HEK293 (cell line): ENCODE data around the gene HES2.
"Not testable (repeated sequence)": the region's sequence is repeated elsewhere in the genome, so short reads cannot be mapped to it uniquely, and the experiment has no call there.

Source experiments
- CTCF ChIA-PET: fragments of 350-600 bp; formaldehyde crosslinking; extraction: SDS; loops from one replicate; lab custom pipeline; 2021; ENCODE audit warnings: antibody characterized with exemption; lab: Yijun Ruan, JAX
- POLR2A ChIA-PET: fragments of 300-600 bp; formaldehyde crosslinking; extraction: SDS; loops from one replicate; lab custom pipeline; 2020; ENCODE audit warnings: antibody characterized with exemption, inconsistent platforms; lab: Yijun Ruan, JAX
- H3K27ac ChIP-seq: fragments of 200-500 bp; sonication (Bioruptor generic); 2 replicates; pipeline ENCODE4 v1.5.1; 2014; ENCODE audit warnings: low read depth, low read length, control low read depth, inconsistent platforms; ENCODE audit errors: extremely low read depth
- H3K36me3 ChIP-seq, 2 experiments: fragments of 200-500 bp in 1 of 2; sonication (Bioruptor generic) in 1 of 2; 1 replicate in 1 of 2; 2 replicates in 1 of 2; pipeline ENCODE4 v1.5.1; 2014 to 2017; ENCODE audit warnings: inconsistent platforms in 2 of 2, low read length in 2 of 2; ENCODE audit not compliant: control insufficient read depth in 2 of 2, insufficient read depth in 1 of 2
- H3K4me1 ChIP-seq: fragments of 200-500 bp; sonication (Bioruptor generic); 2 replicates; pipeline ENCODE4 v1.5.1; 2014; ENCODE audit warnings: mild to moderate bottlenecking, low read length, inconsistent platforms; ENCODE audit not compliant: control insufficient read depth, insufficient read depth
- H3K4me3 ChIP-seq: 2 replicates; pipeline ENCODE4 v1.5.1; 2011; ENCODE audit warnings: low read depth, mild to moderate bottlenecking, control low read depth, low read length, moderate library complexity
- H3K9me3 ChIP-seq: fragments of 200-500 bp; sonication (Bioruptor generic); 2 replicates; pipeline ENCODE4 v1.5.1; 2014; ENCODE audit warnings: low read depth, low read length, inconsistent platforms; ENCODE audit not compliant: control insufficient read depth, insufficient read depth
- ZBTB8A ChIP-seq: fragments of 450-650 bp; formaldehyde crosslinking; IDR thresholded peaks from 2 replicates; pipeline ENCODE4 v1.5.1; 2016; ENCODE audit warnings: missing biosample characterization, missing genetic modification characterization
- ZIC2 ChIP-seq: fragments of 450-650 bp; formaldehyde crosslinking; IDR thresholded peaks from 2 replicates; pipeline ENCODE4 v1.5.1; 2016; ENCODE audit warnings: missing biosample characterization, missing genetic modification characterization
- ZNF140 ChIP-seq: fragments of 450-650 bp; formaldehyde crosslinking; IDR thresholded peaks from 2 replicates; pipeline ENCODE4 v1.5.1; 2016; ENCODE audit warnings: missing biosample characterization, missing genetic modification characterization
- ZNF266 ChIP-seq: fragments of 450-650 bp; formaldehyde crosslinking; IDR thresholded peaks from 2 replicates; pipeline ENCODE4 v1.5.1; 2016; ENCODE audit warnings: missing biosample characterization, missing genetic modification characterization, low read depth
- ZNF292 ChIP-seq: fragments of 450-650 bp; formaldehyde crosslinking; IDR thresholded peaks from 2 replicates; pipeline ENCODE4 v1.5.1; 2016; ENCODE audit warnings: low read depth, missing biosample characterization, missing genetic modification characterization, borderline replicate concordance
- ZNF341 ChIP-seq: fragments of 450-650 bp; formaldehyde crosslinking; IDR thresholded peaks from 2 replicates; pipeline ENCODE4; 2016; ENCODE audit warnings: low read depth, missing biosample characterization, missing genetic modification characterization
- ZNF394 ChIP-seq: fragments of 450-650 bp; formaldehyde crosslinking; IDR thresholded peaks from 2 replicates; pipeline ENCODE4 v1.5.1; 2016; ENCODE audit warnings: missing biosample characterization, missing genetic modification characterization, mild to moderate bottlenecking, moderate library complexity, borderline replicate concordance
- ZNF426 ChIP-seq: fragments of 450-650 bp; formaldehyde crosslinking; IDR thresholded peaks from 2 replicates; pipeline ENCODE4 v1.5.1; 2017; ENCODE audit warnings: missing biosample characterization, missing genetic modification characterization, mild to moderate bottlenecking, inconsistent platforms, moderate library complexity
- ZNF514 ChIP-seq: fragments of 450-650 bp; formaldehyde crosslinking; IDR thresholded peaks from 2 replicates; pipeline ENCODE4 v1.5.1; 2016; ENCODE audit warnings: missing biosample characterization, missing genetic modification characterization
- ZNF558 ChIP-seq: fragments of 450-650 bp; formaldehyde crosslinking; IDR thresholded peaks from 2 replicates; pipeline ENCODE4 v1.5.1; 2016; ENCODE audit warnings: missing biosample characterization, missing genetic modification characterization
- ZNF560 ChIP-seq: fragments of 450-650 bp; formaldehyde crosslinking; IDR thresholded peaks from 2 replicates; pipeline ENCODE4 v1.5.1; 2017; ENCODE audit warnings: missing biosample characterization, missing genetic modification characterization, borderline replicate concordance
- ZNF623 ChIP-seq: fragments of 450-650 bp; formaldehyde crosslinking; IDR thresholded peaks from 2 replicates; pipeline ENCODE4 v1.5.1; 2016; ENCODE audit warnings: missing biosample characterization, missing genetic modification characterization
- ZNF664 ChIP-seq: fragments of 450-650 bp; formaldehyde crosslinking; IDR thresholded peaks from 2 replicates; pipeline ENCODE4 v1.5.1; 2016; ENCODE audit warnings: missing biosample characterization, missing genetic modification characterization
- ZNF791 ChIP-seq: fragments of 450-650 bp; formaldehyde crosslinking; IDR thresholded peaks from 2 replicates; pipeline ENCODE4 v1.5.1; 2016; ENCODE audit warnings: missing biosample characterization, missing genetic modification characterization
- TF ChIP-seq, protein P1 (sequence below): fragments of 450-650 bp; formaldehyde crosslinking; IDR thresholded peaks from 2 replicates; pipeline ENCODE4 v1.5.1; 2016; ENCODE audit warnings: missing biosample characterization, missing genetic modification characterization
- TF ChIP-seq, protein P2 (sequence below): fragments of 450-650 bp; formaldehyde crosslinking; conservative IDR thresholded peaks from 2 replicates; pipeline ENCODE4 v1.5.1; 2016; ENCODE audit warnings: low read depth, missing biosample characterization, missing genetic modification characterization
- TF ChIP-seq, protein P3 (sequence below): fragments of 450-650 bp; formaldehyde crosslinking; conservative IDR thresholded peaks from 2 replicates; pipeline ENCODE4 v1.5.1; 2016; ENCODE audit warnings: low read depth, missing biosample characterization, missing genetic modification characterization
- TF ChIP-seq, protein P4 (sequence below): fragments of 450-650 bp; formaldehyde crosslinking; IDR thresholded peaks from 2 replicates; pipeline ENCODE4 v1.5.1; 2016; ENCODE audit warnings: missing biosample characterization, missing genetic modification characterization

The HES2 gene

DNA sequence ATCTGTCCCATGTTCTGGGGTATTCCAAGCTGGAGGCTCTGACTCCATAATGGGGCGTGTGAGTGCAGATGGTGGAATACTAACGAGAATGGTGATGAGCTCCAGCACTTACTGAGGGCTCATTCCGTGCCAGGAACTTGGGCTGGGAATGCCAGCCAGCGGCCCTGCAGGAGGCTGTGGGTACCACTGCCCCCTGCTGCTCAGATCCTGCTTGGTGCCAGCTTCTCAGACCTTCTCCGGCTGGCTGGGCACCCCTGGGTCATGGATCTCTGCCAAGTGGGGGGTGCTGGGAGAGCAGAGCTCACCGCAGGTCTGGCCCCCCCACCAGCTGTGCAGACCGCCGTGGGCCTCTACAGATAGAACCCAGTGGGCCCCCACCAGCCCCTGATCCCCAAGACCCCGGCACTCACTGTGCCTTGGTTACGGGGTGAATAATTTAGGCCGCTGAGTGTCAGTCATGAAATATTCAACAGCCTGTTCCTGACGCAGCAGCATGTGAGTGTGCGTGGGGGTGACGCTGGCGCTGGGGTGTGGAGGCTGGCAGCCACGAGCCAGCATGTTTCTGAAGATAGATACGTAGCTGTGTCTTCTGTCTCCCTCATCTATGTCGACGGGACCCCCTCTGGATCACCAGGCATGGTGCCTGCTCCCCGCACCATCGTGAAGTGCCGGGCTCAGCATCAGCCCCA is 17.4 kb upstream of the HES2 start:
- POLR2A ChIA-PET, H3K36me3 ChIP-seq, H3K4me1 ChIP-seq: not testable (repeated sequence)
- TF ChIP-seq, protein P1, sequence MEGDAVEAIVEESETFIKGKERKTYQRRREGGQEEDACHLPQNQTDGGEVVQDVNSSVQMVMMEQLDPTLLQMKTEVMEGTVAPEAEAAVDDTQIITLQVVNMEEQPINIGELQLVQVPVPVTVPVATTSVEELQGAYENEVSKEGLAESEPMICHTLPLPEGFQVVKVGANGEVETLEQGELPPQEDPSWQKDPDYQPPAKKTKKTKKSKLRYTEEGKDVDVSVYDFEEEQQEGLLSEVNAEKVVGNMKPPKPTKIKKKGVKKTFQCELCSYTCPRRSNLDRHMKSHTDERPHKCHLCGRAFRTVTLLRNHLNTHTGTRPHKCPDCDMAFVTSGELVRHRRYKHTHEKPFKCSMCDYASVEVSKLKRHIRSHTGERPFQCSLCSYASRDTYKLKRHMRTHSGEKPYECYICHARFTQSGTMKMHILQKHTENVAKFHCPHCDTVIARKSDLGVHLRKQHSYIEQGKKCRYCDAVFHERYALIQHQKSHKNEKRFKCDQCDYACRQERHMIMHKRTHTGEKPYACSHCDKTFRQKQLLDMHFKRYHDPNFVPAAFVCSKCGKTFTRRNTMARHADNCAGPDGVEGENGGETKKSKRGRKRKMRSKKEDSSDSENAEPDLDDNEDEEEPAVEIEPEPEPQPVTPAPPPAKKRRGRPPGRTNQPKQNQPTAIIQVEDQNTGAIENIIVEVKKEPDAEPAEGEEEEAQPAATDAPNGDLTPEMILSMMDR (tag by site-specific recombination), result peak; percentile 40; the same call in 1 of the 2 replicates
- 0 out of 2 replicates have a peak, but pooled peaks have one; percentile 23 for TF ChIP-seq ZIC2 (tag by site-specific recombination)
- TF ChIP-seq, all 188 proteins: peak for 2; not testable (repeated sequence) for 186
- not testable (repeated sequence) for H3K27ac ChIP-seq, H3K4me3 ChIP-seq, H3K9me3 ChIP-seq
- CTCF ChIA-PET, result interaction anchor here (0.5 to 8.7 kb wide), 32 partner anchors 9 to 602 kb away, joined by 3 to 117 read pairs (median 6); partner anchors contain the start of genes HES2 and HES3

DNA sequence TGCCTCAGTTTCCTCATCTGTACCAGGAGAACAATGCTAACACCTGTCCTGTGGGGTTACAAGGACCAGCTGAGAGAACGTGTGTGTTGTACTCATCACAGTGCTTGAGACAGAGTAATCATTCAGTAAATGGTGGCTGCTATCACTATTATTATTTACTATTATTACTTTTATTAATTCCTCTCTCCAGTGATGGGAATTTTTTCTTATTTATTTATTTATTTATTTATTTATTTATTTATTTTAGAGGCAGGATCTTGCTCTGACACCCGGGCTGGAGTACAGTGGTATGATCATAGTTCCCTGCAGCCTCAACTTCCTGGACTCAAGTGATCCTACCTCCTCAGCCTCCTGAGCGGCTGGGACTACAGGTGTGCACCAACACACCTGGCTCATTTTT is 16.6 kb upstream of the HES2 start:
- H3K36me3 ChIP-seq, H3K4me3 ChIP-seq, H3K27ac ChIP-seq, H3K4me1 ChIP-seq, POLR2A ChIA-PET, H3K9me3 ChIP-seq: not testable (repeated sequence)
- CTCF ChIA-PET, result interaction anchor here (2.3 to 8.7 kb wide), 4 partner anchors 15 to 189 kb away, joined by 16 to 117 read pairs (median 22); partner anchors contain the start of gene HES2
- TF ChIP-seq ZNF140 (tag by site-specific recombination), result peak; percentile 51; the same call in 1 of the 2 replicates
- peak; percentile 64; the same call in 1 of the 2 replicates for TF ChIP-seq ZNF560 (tag by site-specific recombination)
- TF ChIP-seq ZNF394 (tag by site-specific recombination), result peak; percentile 89; the same call in 1 of the 2 replicates
- peak; percentile 80 for TF ChIP-seq ZNF558
- peak; percentile 72 for TF ChIP-seq ZNF623
- TF ChIP-seq ZNF292 (tag by site-specific recombination), result 0 out of 2 replicates have a peak, but pooled peaks have one; percentile 15
- TF ChIP-seq ZNF791, result 0 out of 2 replicates have a peak, but pooled peaks have one; percentile 34
- peak; percentile 62; the same call in 1 of the 2 replicates for TF ChIP-seq ZNF266 (tag by site-specific recombination)
- peak; percentile 79 for TF ChIP-seq ZNF426
- TF ChIP-seq, protein P2, sequence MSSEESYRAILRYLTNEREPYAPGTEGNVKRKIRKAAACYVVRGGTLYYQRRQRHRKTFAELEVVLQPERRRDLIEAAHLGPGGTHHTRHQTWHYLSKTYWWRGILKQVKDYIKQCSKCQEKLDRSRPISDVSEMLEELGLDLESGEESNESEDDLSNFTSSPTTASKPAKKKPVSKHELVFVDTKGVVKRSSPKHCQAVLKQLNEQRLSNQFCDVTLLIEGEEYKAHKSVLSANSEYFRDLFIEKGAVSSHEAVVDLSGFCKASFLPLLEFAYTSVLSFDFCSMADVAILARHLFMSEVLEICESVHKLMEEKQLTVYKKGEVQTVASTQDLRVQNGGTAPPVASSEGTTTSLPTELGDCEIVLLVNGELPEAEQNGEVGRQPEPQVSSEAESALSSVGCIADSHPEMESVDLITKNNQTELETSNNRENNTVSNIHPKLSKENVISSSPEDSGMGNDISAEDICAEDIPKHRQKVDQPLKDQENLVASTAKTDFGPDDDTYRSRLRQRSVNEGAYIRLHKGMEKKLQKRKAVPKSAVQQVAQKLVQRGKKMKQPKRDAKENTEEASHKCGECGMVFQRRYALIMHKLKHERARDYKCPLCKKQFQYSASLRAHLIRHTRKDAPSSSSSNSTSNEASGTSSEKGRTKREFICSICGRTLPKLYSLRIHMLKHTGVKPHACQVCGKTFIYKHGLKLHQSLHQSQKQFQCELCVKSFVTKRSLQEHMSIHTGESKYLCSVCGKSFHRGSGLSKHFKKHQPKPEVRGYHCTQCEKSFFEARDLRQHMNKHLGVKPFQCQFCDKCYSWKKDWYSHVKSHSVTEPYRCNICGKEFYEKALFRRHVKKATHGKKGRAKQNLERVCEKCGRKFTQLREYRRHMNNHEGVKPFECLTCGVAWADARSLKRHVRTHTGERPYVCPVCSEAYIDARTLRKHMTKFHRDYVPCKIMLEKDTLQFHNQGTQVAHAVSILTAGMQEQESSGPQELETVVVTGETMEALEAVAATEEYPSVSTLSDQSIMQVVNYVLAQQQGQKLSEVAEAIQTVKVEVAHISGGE (tag by site-specific recombination), result peak; percentile 75
- TF ChIP-seq, protein P3, sequence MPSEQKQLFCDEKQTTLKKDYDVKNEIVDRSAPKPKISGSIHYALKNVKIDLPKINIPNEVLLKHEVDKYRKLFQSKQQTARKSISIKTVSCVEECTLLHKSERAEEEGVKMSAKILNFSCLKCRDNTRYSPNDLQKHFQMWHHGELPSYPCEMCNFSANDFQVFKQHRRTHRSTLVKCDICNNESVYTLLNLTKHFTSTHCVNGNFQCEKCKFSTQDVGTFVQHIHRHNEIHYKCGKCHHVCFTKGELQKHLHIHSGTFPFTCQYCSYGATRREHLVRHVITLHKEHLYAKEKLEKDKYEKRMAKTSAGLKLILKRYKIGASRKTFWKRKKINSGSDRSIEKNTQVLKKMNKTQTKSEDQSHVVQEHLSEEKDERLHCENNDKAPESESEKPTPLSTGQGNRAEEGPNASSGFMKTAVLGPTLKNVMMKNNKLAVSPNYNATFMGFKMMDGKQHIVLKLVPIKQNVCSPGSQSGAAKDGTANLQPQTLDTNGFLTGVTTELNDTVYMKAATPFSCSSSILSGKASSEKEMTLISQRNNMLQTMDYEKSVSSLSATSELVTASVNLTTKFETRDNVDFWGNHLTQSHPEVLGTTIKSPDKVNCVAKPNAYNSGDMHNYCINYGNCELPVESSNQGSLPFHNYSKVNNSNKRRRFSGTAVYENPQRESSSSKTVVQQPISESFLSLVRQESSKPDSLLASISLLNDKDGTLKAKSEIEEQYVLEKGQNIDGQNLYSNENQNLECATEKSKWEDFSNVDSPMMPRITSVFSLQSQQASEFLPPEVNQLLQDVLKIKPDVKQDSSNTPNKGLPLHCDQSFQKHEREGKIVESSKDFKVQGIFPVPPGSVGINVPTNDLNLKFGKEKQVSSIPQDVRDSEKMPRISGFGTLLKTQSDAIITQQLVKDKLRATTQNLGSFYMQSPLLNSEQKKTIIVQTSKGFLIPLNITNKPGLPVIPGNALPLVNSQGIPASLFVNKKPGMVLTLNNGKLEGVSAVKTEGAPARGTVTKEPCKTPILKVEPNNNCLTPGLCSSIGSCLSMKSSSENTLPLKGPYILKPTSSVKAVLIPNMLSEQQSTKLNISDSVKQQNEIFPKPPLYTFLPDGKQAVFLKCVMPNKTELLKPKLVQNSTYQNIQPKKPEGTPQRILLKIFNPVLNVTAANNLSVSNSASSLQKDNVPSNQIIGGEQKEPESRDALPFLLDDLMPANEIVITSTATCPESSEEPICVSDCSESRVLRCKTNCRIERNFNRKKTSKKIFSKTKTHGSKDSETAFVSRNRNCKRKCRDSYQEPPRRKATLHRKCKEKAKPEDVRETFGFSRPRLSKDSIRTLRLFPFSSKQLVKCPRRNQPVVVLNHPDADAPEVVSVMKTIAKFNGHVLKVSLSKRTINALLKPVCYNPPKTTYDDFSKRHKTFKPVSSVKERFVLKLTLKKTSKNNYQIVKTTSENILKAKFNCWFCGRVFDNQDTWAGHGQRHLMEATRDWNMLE, result peak; percentile 86
- TF ChIP-seq ZBTB8A (tag by site-specific recombination), result peak; percentile 60
- peak; percentile 57; the same call in 1 of the 2 replicates for TF ChIP-seq ZNF664 (tag by site-specific recombination)
- TF ChIP-seq, protein P4, sequence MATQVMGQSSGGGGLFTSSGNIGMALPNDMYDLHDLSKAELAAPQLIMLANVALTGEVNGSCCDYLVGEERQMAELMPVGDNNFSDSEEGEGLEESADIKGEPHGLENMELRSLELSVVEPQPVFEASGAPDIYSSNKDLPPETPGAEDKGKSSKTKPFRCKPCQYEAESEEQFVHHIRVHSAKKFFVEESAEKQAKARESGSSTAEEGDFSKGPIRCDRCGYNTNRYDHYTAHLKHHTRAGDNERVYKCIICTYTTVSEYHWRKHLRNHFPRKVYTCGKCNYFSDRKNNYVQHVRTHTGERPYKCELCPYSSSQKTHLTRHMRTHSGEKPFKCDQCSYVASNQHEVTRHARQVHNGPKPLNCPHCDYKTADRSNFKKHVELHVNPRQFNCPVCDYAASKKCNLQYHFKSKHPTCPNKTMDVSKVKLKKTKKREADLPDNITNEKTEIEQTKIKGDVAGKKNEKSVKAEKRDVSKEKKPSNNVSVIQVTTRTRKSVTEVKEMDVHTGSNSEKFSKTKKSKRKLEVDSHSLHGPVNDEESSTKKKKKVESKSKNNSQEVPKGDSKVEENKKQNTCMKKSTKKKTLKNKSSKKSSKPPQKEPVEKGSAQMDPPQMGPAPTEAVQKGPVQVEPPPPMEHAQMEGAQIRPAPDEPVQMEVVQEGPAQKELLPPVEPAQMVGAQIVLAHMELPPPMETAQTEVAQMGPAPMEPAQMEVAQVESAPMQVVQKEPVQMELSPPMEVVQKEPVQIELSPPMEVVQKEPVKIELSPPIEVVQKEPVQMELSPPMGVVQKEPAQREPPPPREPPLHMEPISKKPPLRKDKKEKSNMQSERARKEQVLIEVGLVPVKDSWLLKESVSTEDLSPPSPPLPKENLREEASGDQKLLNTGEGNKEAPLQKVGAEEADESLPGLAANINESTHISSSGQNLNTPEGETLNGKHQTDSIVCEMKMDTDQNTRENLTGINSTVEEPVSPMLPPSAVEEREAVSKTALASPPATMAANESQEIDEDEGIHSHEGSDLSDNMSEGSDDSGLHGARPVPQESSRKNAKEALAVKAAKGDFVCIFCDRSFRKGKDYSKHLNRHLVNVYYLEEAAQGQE (tag by site-specific recombination), result peak; percentile 74; the same call in 1 of the 2 replicates
- TF ChIP-seq ZNF514 (tag by site-specific recombination), result 0 out of 2 replicates have a peak, but pooled peaks have one; percentile 45
- TF ChIP-seq ZNF341, result peak; percentile 19; the same call in 1 of the 2 replicates
